Measurements from ENCODE around the gene HCRTR1. TPM values are rescaled to one million over a fixed set of nuclear protein-coding genes. Genes with fewer than 3 reads are reported as not detected.

Gene HCRTR1
- total RNA-seq, 2 experiments from 2014 or later, result not detected

DNA sequence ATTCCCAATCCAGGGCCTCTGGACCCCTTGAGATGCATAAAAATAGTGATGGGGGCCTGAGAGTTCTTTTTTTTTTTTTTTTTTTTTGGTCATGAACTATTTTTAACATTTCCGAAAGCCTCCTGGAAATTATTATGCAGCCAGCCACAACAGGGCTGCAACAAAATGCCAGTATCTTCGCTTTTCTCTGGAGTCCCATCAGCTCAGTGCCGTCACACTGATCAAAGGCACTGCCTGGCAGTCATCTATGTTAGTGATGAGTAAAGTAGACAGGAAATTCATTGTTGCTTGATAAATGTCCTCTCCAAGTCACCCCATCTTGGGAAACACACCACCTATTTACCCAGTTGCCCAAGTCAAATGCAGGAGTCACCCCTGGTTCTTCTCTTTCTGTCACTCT is 42.4 kb downstream of the HCRTR1 start:
- no peak for ATAC-seq
- CTCF ChIA-PET, result interaction anchor here (2.6 kb wide), 1 partner anchor 130 kb away, joined by 12 read pairs; no protein-coding TSS in a partner anchor
- H3K27me3 Mint-ChIP-seq (ENCODE audit: low read depth), result no peaks in the 10 kb centered on the region

DNA sequence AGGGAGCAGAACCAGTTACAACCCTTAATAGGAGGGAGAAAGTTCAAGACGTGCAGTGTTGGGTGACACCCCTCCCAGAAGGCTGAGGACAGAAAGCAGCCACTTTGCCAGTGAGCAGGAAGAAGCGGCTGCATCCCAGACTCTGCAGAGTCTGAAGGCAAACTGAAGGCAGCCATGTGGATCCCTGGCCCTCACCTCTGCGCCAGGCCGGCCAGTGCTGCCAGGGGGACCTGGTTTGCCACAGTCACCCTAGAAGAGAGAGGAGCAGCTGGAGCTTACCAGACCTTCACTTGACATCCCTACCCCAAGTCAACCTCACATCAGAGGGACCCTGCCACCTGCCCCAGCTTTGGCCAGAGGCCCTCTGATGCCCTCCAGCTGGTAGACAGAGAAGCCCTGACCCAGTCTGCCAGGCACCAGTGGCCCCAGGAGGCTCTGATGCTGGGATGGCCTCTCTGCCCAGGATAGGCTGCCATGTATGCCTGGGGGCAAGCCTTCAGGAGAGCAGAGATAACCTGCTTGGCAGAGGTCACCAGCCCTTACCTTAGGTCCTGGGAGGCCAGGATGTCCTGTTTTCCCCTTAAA is 43.5 kb downstream of the HCRTR1 start:
- H3K4me3 Mint-ChIP-seq, result no peak overlapping the region
- POLR2A ChIA-PET, result no interaction called here
- CTCF ChIA-PET, result interaction anchor here (0.8 to 2.6 kb wide), 3 partner anchors 52 to 128 kb away, joined by 5 to 12 read pairs (median 5); no protein-coding TSS in a partner anchor

More for the DNA sequence above, 42.4 kb downstream of the HCRTR1 start:
- H3K9me3 Mint-ChIP-seq (ENCODE audit: insufficient read depth), result no peaks in the 10 kb centered on the region
- no peak overlapping the region for H3K27ac Mint-ChIP-seq
- no peak for DNase-seq
- POLR2A ChIA-PET, result interaction anchor here (1.0 kb wide), 1 partner anchor 15 kb away, joined by 4 read pairs; the partner anchor contains the start of gene PEF1
- no peaks in the 10 kb centered on the region for H3K4me1 Mint-ChIP-seq (ENCODE audit: low read depth)
- no peaks in the 10 kb centered on the region for H3K36me3 Mint-ChIP-seq (ENCODE audit: low read depth)
- H3K4me3 Mint-ChIP-seq, result no peak overlapping the region

DNA sequence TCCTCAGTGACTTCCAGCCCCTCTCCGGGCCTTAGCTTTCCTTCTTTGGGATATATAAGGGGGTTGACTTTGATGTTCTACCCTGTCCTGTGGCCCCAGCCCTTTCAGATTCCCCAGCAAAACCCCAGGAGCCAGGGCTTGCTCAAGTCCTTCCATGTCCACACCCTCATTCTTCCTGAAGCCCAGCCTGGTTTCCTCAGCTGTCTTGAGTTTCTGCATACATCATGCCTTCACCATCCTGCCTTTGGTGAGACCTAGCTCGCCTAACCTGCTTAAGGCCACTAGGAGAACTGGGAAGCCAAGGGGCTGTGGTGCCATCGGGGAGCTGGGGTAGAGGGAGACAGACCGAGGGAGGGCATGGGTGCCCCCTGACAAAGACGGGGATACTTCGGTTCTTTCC is 44.4 kb downstream of the HCRTR1 start:
- Mint-ChIP-seq H3K4me3 (no peak overlapping the region), H3K27ac (no peak overlapping the region), H3K36me3 (ENCODE audit: low read depth) (no peaks in the 10 kb centered on the region), H3K4me1 (ENCODE audit: low read depth) (no peaks in the 10 kb centered on the region), H3K27me3 (ENCODE audit: low read depth) (no peaks in the 10 kb centered on the region), H3K9me3 (ENCODE audit: insufficient read depth) (no peaks in the 10 kb centered on the region)
- POLR2A ChIA-PET, result no interaction called here
- CTCF ChIA-PET, result interaction anchor here (1.1 to 6.7 kb wide), 5 partner anchors 17 to 128 kb away, joined by 3 to 51 read pairs (median 10); partner anchors contain the start of gene PEF1
- ATAC-seq (no peak), DNase-seq (no peak)

More for the DNA sequence above, 43.5 kb downstream of the HCRTR1 start:
- H3K36me3 Mint-ChIP-seq (ENCODE audit: low read depth), result no peaks in the 10 kb centered on the region
- ATAC-seq (no peak), DNase-seq (no peak)
- no peak overlapping the region for H3K27ac Mint-ChIP-seq
- H3K9me3 Mint-ChIP-seq (ENCODE audit: insufficient read depth), result no peaks in the 10 kb centered on the region
- no peaks in the 10 kb centered on the region for H3K4me1 Mint-ChIP-seq (ENCODE audit: low read depth)
- no peaks in the 10 kb centered on the region for H3K27me3 Mint-ChIP-seq (ENCODE audit: low read depth)

DNA sequence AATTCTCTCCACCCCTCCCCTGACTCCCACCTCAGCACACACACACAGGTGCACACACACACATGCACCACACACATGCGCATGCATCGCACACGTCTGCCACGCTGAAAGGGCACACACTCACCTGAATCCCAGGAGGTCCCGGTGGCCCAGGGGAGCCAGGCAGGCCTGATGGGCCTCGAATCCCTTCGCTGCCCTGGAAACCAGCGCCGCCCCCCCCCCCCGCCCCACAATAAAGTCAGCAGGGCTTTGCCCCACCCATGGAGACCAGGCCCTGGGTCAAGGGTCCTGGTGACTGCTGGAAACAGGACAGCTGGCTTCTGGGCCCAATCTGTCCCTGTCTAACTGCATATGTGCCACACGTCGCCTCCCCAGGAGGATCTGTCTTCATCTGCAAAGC is 45.0 kb downstream of the HCRTR1 start:
- DNase-seq (no peak), ATAC-seq (no peak)
- no peaks in the 10 kb centered on the region for H3K36me3 Mint-ChIP-seq (ENCODE audit: low read depth)
- H3K4me1 Mint-ChIP-seq (ENCODE audit: low read depth), result no peaks in the 10 kb centered on the region
- ChIA-PET CTCF (interaction anchor here (1.0 to 6.7 kb wide), 7 partner anchors 9 to 446 kb away, joined by 3 to 51 read pairs (median 5); partner anchors contain the start of gene PEF1), POLR2A (no interaction called here)
- H3K9me3 Mint-ChIP-seq (ENCODE audit: insufficient read depth), result no peaks in the 10 kb centered on the region
- no peak overlapping the region for H3K27ac Mint-ChIP-seq
- H3K27me3 Mint-ChIP-seq (ENCODE audit: low read depth), result no peaks in the 10 kb centered on the region
- H3K4me3 Mint-ChIP-seq, result no peak overlapping the region

DNA sequence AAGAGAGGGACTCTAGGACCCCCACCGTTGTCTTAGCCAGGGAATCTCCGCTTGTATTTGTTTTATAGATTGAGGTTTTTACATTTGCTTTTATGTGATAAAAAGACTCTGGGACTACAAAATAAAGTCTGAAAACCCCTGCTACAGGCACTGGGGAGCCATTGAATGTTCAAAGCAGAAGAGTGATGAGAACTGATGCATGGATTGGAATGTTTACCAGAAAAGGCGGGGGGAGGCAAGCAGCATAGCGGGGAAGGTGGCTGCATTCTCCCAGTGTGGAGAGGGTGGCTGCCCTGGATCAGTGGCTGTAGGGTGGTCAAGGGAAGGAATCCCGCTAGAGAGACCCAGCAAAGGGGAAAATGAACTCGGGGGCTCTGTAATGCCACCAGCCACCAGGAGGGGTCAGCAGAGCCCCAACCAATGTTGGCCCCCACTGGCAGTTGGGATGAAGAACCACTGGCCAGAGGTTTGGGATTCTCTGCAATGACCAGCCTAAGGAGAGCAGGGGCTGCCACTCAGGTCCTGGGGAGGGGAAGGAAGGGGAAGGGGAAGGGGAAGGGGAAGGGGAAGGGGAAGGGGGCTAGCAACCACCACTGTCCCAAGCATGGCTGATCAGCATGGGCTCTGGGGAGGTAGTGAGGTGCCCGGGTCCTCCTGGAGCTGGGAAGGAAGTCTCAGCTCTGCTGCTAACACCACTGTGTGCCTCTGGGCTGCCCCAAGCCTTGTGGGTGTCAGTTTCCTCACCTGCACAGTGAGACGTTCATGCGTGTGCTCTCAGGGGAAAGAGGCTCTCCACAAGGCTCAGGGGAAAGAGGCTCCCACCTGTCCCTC is 46.3 kb downstream of the HCRTR1 start:
- Mint-ChIP-seq H3K27me3 (ENCODE audit: low read depth) (no peaks in the 10 kb centered on the region), H3K4me1 (ENCODE audit: low read depth) (no peaks in the 10 kb centered on the region), H3K4me3 (no peak overlapping the region), H3K9me3 (ENCODE audit: insufficient read depth) (no peaks in the 10 kb centered on the region), H3K36me3 (ENCODE audit: low read depth) (no peaks in the 10 kb centered on the region), H3K27ac (no peak overlapping the region)
- DNase-seq (peak; percentile 59), ATAC-seq (peak; percentile 38)
- ChIA-PET POLR2A (no interaction called here), CTCF (interaction anchor here (1.0 to 6.7 kb wide), 8 partner anchors 8 to 445 kb away, joined by 3 to 51 read pairs (median 9); partner anchors contain the start of gene PEF1)

DNA sequence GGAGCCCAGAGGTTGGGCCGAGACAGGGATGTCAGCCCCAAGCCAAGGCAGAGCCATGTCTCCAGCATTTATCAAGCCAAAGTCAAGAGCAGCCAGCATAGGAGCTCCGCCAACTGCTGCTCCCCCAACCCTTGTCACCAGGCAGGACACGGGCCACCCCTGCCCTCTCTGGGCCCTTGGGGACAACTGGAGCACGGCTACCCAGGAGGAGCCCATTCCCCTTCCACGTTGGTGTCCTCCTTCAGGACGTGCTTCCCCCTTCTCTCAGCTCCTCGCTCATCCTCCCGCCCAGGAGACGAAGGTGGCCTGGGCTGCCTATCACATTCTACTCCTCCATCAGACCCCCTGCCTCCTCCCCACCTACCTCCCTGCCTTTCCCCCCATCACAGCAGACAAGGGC is 47.0 kb downstream of the HCRTR1 start:
- CTCF ChIA-PET, result interaction anchor here (1.0 to 6.7 kb wide), 5 partner anchors 20 to 125 kb away, joined by 3 to 51 read pairs (median 10); partner anchors contain the start of gene PEF1
- POLR2A ChIA-PET, result no interaction called here
- Mint-ChIP-seq H3K27me3 (ENCODE audit: low read depth) (peaks cover 3% of the 10 kb centered on the region), H3K27ac (no peak overlapping the region), H3K4me3 (no peak overlapping the region), H3K36me3 (ENCODE audit: low read depth) (no peaks in the 10 kb centered on the region), H3K4me1 (ENCODE audit: low read depth) (no peaks in the 10 kb centered on the region), H3K9me3 (ENCODE audit: insufficient read depth) (no peaks in the 10 kb centered on the region)
- ATAC-seq, result no peak
- no peak for DNase-seq

DNA sequence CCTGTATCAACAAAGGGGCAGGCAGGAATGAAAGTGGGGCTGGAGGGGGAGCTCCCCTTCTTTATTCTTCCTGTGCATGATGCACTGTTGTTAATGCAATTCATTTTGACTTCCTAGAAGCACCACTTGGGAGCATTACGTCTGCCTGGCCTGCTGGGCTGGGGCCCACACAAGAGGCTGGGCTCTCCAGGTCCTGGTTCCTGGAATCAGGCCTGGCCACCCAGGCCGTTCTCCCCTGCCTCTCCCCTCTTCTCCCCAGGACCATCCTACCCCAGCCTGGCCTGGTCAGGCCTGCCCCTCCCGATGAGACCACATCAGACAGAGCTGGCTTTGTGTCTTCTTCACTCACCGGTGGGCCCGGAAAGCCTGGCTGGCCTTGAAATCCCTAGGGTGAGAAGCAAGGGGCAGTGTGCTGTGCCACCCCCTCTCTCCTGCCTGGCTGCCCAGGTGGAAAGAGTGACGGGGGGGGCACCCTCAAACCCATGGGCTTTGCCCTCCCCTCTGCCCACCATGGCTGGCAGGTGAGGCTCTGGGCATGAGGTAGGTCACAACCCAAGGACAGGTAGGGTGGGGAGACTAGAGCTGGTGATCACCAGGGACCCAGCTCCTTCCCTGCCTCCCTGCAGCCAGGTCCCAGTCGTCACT is 47.9 kb downstream of the HCRTR1 start:
- H3K9me3 Mint-ChIP-seq (ENCODE audit: insufficient read depth), result no peaks in the 10 kb centered on the region
- ChIA-PET CTCF (interaction anchor here (0.9 to 6.7 kb wide), 4 partner anchors 40 to 124 kb away, joined by 3 to 51 read pairs (median 12); no protein-coding TSS in a partner anchor), POLR2A (no interaction called here)
- no peak overlapping the region for H3K4me3 Mint-ChIP-seq
- DNase-seq, result no peak
- H3K4me1 Mint-ChIP-seq (ENCODE audit: low read depth), result peaks cover 3% of the 10 kb centered on the region
- no peak overlapping the region for H3K27ac Mint-ChIP-seq
- H3K36me3 Mint-ChIP-seq (ENCODE audit: low read depth), result no peaks in the 10 kb centered on the region
- ATAC-seq, result no peak
- peaks cover 10% of the 10 kb centered on the region for H3K27me3 Mint-ChIP-seq (ENCODE audit: low read depth)

DNA sequence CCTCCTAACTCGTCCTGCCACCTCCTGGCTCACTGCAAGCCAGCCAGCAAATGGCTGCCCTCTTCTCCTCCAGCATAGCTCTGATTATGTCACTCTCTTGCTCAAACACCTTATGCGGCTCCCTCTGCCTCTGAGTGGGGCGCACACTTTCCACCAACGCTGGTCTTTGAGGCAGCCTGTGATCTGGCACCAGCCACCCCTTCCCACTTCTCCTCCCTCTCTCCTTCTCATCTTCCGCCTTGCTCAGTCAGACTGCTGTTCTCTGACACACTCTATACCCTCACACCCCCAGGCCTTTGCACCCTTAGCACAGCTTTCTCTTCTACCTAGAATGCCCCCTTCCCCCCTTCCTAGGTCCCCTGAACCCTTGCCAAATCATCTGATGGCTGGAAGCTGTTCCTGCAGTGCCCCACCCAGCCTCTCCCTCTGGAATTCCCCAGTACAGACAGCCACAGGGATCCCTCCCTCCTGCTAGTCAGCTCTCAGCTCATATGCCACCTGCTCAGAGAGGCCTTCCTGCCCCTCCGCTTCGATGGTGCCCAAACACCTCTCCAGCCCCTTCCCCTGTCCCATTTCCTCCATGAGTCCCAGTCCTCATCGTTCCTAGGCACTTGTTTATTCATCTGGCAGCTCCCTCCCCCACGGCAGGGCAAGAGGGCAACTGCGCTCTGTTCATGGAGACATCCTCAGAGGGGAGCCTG is 48.9 kb downstream of the HCRTR1 start:
- ChIA-PET CTCF (interaction anchor here (0.9 to 6.7 kb wide), 4 partner anchors 39 to 123 kb away, joined by 3 to 51 read pairs (median 12); no protein-coding TSS in a partner anchor), POLR2A (no interaction called here)
- no peak for DNase-seq
- no peaks in the 10 kb centered on the region for H3K36me3 Mint-ChIP-seq (ENCODE audit: low read depth)
- H3K4me1 Mint-ChIP-seq (ENCODE audit: low read depth), result peaks cover 6% of the 10 kb centered on the region
- H3K27me3 Mint-ChIP-seq (ENCODE audit: low read depth), result peaks cover 16% of the 10 kb centered on the region
- no peak for ATAC-seq
- no peaks in the 10 kb centered on the region for H3K9me3 Mint-ChIP-seq (ENCODE audit: insufficient read depth)
- no peak overlapping the region for H3K4me3 Mint-ChIP-seq
- H3K27ac Mint-ChIP-seq, result no peak overlapping the region

DNA sequence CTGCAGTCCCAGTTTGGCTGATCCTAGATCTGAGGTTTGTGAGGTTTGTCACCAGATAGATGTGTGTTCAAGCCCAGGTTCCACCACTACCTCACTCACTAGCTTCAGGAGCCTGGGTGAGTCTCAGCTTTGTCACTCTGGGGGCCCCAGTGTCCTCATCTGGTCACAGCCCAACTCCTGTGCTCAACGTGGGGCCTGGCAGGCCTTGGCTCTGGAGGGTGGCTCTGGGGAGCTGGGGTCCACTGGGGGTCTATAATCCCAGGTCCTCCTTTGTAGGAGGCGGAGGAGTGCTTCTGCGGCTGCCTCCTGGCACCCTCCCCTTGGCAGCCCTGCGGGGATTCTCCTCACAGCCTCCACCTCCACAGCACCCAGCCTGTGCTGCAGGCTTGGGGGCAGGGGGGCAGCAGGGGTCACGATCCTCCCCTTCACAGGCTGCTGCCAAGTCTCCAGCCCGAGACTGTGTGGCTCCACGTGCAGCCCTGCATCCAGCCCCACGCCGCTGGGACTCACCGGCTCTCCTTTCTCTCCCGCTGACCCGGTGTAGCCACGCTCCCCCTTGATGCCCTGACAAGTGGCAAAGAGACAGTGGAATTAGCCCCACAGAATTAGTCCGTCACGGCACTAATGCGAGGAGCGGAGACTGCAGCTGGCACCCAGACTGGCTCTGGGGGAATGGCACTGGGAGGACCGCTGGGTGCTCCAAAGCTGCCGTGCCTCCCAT is 49.7 kb downstream of the HCRTR1 start:
- Mint-ChIP-seq H3K27me3 (ENCODE audit: low read depth) (peaks cover 19% of the 10 kb centered on the region), H3K9me3 (ENCODE audit: insufficient read depth) (no peaks in the 10 kb centered on the region), H3K4me1 (ENCODE audit: low read depth) (peaks cover 6% of the 10 kb centered on the region), H3K36me3 (ENCODE audit: low read depth) (no peaks in the 10 kb centered on the region), H3K4me3 (no peak overlapping the region), H3K27ac (no peak overlapping the region)
- POLR2A ChIA-PET, result no interaction called here
- no peak for DNase-seq
- ATAC-seq, result no peak
- CTCF ChIA-PET, result interaction anchor here (3.0 to 6.7 kb wide), 2 partner anchors 78 to 122 kb away, joined by 19 to 51 read pairs; no protein-coding TSS in a partner anchor

DNA sequence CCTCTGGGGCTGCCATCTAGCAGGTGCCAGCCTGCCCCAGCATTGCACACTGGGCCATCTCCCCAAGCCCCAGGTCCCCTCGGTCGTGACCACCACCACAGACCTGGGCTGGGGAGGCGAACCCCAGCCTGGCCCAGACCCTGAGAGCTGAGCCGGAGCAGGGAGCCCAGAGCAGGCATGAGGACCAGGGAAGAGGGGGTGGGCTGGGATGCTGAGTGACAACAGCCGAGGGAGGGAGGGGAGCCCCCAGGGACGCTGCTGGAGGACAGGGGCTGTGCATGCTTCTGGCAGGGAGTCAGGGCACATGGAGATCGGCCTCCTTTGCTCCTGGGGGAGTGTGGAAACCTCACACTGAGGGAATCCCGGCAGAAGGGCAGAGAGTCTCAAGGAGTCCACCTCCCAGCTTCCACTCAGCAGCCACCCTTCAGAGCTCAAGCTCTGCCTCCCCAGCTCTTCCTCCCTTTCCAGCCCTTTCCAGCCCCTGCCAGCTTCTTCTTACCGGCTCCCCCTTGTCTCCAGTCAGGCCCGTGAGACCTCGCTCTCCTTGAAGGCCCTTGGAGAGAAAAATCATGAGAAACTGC is 50.9 kb downstream of the HCRTR1 start:
- Mint-ChIP-seq H3K27ac (no peak overlapping the region), H3K4me1 (ENCODE audit: low read depth) (peaks cover 6% of the 10 kb centered on the region), H3K36me3 (ENCODE audit: low read depth) (no peaks in the 10 kb centered on the region), H3K9me3 (ENCODE audit: insufficient read depth) (no peaks in the 10 kb centered on the region), H3K4me3 (no peak overlapping the region), H3K27me3 (ENCODE audit: low read depth) (peaks cover 19% of the 10 kb centered on the region)
- ChIA-PET CTCF (interaction anchor here (6.7 kb wide), 1 partner anchor 121 kb away, joined by 51 read pairs; no protein-coding TSS in a partner anchor), POLR2A (no interaction called here)
- ATAC-seq (no peak), DNase-seq (no peak)
